HG03520 (cell line): ENCODE measurements around the gene GPC6.
"Not testable (repeated sequence)": the region's sequence is repeated elsewhere in the genome, so short reads cannot be mapped to it uniquely, and the experiment has no call there.

Experiments used
- ATAC-seq: cut with Tn5 transposase; IDR thresholded peaks from one replicate; pipeline ENCODE4 v1.9.1; 2021; ENCODE audit warnings: mild to moderate bottlenecking, moderate library complexity; ENCODE audit not compliant: unreplicated experiment

The GPC6 gene

DNA sequence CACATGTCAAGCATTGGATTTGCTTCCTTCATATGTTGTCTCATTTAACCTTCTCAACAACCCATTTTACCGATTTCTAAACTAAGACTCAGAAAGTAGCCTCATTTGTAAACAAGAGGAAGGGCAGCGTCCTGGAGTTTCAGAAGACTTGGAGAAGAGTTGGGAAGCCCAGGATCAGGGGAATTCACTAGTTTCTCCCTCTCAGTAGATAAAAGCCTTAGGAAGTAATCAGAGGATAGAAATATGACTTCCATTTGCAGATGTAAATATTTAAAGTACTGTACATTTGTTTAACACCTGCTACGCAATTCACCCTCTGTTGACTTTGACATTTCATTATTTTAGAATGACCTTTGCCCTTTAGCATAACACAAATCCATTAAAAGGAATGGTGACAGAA lies 1036.4 kb downstream of the GPC6 start:
- ATAC-seq, result no peak

DNA sequence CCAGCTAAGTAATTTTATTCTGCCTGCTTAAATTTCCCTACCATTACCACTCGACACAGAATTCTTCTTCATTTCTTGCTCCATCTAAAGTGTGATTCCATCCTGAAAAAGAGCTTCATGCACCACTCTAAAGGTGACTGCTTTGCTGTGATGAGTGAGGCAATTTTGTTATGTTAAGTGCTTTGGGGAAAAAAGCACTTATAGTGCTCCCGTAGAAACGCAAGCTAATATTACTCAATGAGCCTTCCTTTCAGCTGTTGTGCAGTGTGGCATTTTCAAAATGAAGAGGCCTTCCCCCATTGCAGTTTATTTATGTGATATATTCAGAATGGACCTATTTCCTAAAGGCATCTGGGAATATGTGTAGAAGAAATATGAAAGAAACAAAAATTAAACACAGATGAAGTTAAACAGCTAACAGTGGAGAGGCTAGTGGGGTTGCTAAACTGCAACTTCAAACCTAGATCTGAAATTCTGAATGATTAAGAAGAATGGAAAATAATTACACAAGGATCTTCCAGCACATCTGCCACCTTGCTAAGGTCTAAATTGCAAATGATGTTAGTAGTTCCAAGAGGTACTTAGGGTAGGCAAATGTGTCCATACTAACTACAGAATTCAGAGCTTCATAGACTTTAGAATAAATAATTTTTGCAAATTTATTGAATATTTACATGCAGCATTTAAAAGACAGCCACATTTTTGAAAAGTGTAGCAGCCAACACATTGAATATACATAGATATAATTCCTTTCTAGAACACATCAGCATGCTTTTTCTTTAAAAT lies 1041.2 kb downstream of the GPC6 start:
- no peak for ATAC-seq

DNA sequence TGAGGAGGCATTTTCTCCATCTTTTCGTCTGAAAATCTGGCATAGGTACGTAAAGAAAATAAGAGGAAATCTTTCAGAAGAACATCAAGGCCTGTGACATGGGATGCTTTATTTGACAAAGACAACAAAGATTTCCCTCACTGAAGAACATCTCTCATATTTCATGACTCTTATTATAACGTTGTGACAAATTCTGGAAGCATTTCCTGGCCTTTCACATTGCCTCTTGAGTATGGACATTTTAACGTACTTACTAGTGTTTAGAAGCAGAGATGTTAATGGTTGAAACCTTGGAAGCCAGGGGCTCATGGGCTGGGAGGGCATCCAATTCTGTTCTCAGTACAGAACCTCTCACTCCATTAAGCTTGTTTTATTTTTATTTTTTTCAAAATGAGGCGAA lies 1042.1 kb downstream of the GPC6 start:
- ATAC-seq, result no peak

DNA sequence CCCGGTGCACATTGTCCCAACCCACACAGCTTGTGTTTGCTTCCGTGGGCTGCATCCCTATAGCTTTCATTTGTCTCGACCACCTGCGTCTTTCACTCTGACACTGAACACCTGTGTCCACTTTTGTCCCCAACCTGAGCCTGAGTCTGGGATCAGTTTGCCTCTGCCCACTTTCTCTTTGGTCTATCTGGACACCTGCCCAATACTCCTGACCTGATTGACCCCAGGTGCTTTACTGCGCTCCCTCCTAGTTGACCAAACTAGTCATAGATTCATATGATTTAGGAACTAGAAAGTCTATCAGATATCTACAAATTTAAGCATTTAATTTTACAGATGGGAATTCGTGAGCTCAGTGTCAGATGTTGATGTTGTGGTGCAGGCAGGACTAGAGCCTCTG lies 1043.0 kb downstream of the GPC6 start:
- ATAC-seq, result no peak

DNA sequence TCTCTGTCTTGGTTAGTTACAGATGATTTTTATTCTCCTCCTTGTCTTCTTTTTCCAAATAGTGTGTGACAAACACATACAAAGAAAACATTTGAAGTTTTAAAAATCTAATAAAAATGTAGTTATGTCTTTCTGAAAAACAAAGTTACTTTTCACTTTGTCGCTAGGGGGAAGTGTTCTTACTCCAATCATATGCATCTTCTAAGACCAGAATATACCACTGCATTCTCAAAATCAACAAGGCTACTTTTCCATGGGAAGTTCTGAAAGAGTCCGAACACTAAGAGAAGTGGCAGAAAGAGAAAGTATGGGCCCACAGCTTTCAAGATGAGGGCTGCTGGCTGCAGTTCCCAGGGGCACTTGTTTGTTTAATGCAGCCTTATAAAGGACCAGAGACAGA lies 1043.9 kb downstream of the GPC6 start:
- ATAC-seq, result no peak

DNA sequence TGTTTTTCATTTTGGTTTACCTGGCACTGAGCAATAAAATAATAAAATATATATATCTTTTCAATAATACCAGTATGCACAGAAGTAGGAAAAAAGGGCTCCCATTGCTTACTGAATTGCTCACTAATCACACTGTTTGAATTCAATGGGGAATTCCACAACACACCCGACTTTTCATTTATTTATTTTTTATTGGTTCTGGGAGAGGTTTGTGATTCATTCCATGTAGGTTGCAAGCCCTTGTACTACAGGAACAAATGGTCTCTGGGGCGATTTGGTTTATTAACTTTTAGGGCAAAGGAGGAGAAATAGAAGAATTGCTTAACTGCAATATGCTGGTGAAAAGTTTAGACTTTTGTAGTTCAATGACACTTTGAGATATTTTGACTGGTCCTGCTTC lies 1045.4 kb downstream of the GPC6 start:
- ATAC-seq, result no peak

DNA sequence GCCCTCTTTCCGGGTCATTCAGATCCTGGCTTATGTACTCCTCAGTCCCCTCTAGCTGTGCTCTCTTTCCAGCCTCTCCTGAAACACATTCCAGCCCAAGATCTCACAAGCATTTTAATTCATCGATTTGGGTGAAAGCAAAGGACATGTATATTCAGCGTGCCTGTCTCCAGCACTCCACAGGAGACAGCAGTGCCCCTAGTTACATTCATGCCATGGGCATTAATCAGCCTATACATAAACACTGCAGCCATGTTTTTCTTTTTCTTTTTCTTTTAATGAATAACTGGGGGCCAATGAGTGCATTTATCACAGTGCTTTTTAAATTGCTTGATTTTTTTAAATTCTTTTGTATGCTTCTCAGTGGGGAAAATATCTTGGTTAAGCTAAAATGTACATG lies 1053.7 kb downstream of the GPC6 start:
- ATAC-seq, result no peak

DNA sequence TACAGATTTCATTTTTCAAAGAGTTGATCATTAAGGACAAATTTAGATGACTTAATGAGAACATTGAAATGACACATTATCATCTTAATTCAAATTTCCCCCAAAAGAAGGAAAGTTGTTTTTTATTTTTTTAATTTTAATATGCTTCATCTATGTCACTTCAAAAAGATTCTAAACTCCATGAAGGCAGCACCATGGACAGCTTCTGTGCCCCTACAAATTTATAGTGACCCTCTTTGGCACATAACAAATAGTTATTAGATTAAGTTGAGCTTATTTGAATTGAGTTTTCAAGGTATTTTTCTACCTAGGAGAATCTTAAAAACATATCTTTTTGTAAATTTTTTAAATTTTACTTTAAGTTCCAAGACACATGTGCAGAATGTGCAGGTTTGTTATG lies 1054.2 kb downstream of the GPC6 start:
- ATAC-seq, result no peak

DNA sequence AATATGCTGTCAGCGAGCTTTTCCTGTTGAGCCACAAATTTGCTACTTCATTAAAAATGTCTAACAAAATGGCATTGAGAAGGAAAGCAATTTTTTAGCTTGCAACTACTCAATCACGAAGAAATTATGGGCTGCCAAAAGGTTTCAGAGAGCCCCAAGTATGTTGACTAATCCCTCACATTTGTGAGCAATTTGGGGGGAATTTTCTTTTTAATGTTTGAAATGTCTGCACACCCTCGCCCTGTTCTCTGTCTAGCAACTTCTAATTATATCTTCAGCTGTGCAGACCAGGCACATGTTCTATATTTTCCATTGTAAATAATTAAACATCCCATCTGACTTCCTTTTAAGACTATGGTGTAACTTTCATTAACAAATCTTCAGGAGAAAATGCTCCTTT lies 1060.0 kb downstream of the GPC6 start:
- no peak for ATAC-seq

DNA sequence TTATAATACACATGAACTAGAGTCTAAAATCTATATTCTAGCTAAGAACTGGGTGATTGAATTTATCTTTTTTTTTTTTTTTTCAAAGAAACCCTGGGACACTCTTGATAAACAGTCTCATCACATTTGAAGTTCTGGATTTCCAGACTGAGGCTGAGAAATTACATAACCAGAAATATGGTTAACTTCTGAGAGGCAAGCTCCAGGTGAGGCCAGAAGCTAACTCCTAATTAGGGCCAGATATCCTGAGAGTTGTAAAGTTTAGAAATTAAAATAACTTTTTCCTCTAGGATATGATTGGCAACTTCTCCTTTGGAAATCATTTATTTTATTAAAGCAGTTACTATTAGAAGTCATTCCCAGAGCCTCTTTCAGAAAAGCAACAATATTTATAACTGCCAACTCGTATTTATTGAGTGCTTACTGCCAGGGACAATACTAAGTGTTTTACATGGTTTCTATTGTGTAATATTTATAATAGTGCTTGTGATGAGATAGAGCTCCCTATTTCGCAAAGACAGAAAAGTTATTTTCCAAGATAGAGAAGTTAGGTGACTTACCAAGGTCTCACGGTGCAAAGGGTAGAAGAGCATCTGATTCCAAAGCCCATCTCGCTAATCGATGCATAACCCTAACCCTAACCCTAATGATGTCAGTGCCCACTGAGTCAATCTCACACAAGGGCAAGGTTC lies 1065.2 kb downstream of the GPC6 start:
- no peak for ATAC-seq

DNA sequence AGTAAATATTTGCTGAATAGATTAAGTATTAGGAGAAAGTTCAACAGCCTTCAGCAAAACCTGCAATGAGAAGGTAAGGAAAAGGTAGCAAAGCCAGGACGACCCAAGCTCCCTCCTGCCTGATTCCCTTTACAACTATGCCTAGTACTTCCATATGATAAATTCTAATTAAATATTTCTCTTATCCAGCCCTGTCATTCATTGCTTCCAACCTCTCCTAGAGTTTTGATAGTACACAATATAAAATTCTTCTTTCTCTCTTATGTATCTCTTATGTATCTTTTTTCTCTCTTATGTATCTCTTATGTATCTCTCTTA lies 1065.7 kb downstream of the GPC6 start:
- ATAC-seq, result no peak

DNA sequence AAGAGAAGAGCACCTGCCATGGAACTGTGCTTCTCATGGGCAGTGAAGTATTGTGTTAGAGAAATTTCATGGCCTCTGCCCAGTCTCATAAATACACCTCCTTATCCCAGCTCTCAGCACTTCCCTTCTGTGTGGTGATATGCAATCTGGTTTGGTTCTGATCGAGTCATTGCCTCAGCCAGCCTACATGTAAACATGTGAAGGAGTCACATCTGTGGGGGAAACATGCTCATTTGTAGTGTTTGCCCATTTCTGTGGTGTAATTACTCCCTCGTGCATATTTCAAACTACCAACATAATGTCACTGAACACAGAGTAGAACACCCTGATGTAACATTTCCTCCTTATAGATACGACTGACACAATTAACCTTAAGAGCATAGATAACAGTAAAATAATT lies 1069.9 kb downstream of the GPC6 start:
- no peak for ATAC-seq

DNA sequence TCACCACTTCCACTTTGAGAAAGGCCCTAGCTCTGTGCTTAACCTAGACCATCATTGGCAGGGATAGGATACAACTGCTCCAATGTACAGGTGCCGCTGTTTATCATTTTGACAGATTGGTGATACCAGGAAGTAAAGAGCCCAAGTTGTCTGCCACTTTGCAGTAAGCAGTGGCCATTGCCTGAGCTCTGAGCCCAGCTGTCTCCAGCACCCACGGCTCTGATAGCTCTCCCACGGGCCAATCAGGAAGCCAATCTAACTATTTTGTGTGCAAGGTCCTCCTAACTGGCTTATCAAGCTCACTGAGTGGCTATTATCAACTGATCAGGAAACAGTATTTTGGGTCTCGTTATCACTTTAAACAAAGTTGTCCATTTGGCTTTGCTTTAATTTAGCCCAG lies 1071.7 kb downstream of the GPC6 start:
- no peak for ATAC-seq

DNA sequence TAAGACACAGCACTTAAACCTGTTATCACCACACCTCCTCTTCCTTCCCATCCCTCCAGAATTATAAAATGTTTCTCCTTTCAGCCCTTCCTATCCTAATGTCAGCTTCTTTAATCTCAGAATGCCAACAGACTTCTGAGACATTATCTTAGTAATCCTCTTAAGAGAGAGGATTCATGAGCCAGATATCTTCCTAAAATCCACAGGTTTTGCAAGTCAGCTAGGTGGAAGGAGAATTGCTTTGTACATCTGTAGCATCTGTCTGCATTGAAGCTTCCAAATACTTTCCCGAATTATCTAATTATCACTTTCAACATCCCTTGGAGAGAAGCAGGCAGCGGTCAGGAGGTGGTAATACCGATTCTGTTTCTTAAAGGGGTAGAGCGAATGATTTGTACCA lies 1073.8 kb downstream of the GPC6 start:
- ATAC-seq, result no peak

DNA sequence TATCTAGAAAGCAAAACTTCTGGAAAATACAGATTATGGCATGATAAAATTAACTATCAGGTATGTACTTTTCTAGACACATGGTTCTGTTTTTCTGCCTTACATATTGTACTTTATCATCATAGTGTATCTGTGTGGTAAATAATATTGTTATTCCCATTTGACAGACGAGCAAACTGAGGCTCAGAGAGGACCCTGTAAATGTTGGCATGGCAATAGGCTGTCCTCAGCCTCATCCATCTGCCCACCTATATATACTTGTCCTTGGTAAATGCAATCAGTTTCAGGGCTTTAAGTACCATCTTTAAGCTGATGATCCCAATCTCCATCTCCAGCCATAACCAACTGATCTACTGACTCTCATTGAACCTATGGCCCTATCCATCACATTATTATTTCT lies 1074.9 kb downstream of the GPC6 start:
- ATAC-seq, result no peak

DNA sequence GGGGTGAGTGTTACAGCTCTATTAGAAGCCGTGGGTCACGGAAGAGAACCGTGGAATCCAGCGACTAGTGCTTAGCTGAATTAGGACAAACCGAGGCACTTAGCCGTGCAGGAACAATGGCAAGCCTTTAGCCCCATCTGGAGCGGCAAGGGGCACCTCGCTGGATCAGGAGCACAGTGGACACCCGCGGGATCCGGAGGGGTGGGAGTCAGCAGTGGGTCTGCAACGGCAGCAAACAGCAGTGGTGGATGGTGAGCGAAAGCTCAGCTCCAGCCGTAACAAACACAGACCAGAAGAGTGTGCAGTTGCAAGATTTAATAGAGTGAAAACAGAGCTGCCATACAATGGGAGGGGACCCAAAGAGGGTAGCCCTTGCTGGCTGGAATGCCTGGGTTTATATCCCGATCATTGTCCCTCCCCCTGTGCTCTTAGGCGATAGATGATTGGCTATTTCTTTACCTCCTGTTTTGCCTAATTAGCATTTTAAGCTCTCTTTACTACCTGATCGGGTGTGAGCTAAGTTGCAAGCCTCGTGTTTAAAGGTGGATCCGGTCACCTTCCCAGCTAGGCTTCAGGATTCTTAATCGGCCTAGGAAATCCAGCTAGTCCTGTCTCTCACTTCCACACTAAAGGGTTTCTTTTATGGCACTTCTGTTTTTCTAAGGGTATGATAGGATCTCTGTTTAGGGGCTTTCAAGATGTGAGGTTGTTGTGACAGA lies 1076.4 kb downstream of the GPC6 start:
- ATAC-seq, result not testable (repeated sequence)

DNA sequence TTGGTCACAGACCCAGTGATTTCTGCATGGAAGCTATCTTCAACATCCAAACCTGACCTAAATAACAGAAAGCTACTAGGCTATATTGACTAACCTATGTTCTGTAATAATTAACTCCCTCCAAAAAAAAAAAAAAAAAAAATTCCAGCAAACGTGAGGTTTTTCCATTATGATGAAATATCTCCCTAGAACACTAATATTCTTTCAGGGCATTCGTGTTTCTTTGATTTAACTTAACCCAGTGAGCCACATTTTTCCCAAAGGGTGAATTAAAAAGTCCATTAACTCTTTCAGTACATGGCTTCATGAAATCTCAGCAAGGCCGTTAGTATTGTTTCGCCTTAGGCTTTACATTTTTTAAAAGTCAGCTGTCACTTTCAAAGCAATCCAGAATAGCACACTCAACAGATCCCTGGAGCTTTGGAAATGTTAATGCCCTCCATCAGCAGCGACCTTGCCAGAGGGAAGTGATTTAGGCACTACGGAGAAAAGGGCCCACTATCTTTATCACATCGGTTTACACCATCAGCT lies 1077.1 kb downstream of the GPC6 start:
- no peak for ATAC-seq

DNA sequence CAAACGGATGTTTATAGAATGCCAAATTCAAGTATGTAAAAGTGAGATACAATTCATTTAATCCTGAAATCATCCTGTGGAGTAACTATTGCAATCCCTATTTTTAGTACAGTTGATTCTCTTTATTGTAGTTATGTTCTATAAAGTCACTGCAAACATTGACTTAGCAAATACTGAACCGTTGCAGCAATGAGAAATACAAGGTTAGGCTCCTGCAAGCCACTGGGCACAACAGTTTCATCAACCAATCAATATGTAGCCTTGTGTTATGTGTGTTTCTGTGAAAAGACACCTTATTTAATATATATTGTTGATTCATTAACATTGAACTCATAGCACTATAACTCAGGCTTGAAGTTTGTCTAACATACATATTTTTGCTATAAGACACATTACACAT lies 1078.4 kb downstream of the GPC6 start:
- ATAC-seq, result no peak

DNA sequence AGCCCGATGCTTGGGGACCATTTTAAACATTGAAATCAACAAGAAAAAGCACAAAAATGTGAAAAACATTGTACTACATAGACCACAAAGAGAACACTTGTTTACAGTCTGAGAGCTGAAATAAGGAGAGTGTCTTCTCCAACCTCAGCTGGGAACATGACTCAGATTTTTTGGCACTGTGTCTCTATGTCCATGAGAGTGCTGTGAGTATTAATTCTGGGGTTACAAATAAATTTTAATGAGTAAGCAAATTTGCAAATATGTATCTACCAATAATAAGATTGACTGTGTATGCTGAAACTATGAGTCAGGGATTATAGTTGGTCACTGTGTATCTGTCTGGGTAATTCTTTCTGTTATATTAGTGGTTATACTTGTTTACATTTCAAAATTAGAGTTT lies 1078.9 kb downstream of the GPC6 start:
- no peak for ATAC-seq

DNA sequence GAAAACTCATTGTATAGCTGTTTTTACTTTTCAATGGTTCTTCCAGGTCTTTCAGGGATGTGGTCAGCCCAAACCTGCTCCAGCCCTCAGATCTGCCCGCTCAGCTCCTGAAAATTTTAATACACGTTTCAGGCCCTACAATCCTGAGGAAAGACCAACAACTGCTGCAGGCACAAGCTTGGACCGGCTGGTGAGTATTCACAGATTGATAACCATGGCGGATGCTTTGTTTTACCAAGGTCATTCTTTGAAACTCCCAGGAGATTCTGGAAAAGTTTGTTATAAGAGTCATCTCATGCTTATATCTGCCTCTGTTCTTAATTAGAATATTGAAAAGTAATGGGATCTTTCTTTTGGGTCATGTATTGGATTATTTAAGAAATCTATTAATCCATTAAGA lies 1079.3 kb downstream of the GPC6 start:
- no peak for ATAC-seq

DNA sequence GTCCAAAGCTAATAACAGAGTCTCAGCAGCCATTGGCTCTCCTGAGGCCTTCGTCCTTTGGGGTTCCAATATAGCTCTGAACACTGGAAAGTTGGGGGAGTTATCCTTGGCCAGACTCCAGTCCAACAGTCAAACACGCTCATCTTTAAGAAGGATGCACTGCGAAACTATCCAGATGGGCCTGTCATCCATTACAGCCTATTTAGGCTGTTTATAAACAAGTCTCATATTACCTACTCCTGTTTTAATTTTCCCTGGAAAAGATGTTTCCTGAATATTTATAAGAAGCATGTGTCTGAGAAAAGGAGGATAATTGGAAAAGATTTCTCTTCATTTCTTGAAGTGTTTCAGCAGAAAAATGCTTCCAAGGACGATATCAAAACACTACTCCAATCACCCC lies 1082.2 kb downstream of the GPC6 start:
- ATAC-seq, result no peak

DNA sequence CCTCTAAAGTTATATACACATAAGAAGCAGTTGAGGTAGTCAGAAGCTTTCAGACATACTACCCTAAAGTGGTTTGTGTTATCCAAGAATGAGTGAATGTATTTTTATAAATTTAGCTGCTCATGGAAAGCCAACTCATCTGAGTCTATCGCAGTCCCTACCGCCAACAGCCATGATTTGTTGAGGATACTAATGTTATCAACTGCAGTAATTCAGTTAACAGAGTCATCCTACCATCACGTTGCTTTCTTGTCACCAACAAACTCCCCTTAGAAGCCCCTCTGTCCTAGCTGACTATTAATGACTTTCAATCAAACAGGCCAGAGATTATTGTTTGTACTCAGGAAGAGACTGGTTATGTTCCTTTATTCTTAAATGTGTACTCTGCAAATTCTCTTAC lies 1083.0 kb downstream of the GPC6 start:
- ATAC-seq, result no peak
